Stimulated activated CD4-positive, alpha-beta T cell treated with anti-CD3 and anti-CD28 coated beads, Interleukin-2, amount 100 ng/mL, for 4 hours (primary cell): Measurements from ENCODE around the gene VPS11.
"Not testable (repeated sequence)": the region's sequence is repeated elsewhere in the genome, so short reads cannot be mapped to it uniquely, and the experiment has no call there.

ENCODE experiments used
- DNase-seq: peaks from one replicate; pipeline ENCODE4 v3.0.0-alpha.2; 2020; ENCODE audit warnings: low read depth

VPS11 gene

DNA sequence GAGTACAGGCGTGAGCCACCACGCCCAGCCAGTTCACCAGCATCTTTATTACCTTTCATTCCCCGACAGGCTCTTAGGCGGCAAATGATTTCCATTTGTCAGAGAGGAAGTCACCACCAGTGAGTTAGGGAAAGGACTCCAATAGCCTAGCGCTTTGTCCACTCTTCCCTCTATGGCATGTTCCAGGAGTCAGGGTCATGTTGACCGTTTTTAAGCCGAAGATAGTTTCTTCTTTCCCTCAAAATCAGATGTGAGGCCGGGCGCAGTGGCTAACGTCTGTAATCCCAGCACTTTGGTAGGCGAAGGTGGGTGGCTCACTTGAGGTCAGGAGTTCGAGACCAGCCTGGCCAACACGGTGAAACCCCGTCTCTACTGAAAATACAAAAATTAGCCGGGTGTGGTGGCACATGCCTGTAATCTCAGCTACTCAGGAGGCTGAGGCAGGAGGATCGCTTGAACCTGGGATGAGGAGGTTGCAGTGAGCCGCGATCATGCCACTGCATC is 35.6 kb downstream of the VPS11 start:
- not testable (repeated sequence) for DNase-seq

GRCh38 chr11:119103793-119104192 is 36.2 kb downstream of the VPS11 start:
- DNase-seq: no peak

DNA sequence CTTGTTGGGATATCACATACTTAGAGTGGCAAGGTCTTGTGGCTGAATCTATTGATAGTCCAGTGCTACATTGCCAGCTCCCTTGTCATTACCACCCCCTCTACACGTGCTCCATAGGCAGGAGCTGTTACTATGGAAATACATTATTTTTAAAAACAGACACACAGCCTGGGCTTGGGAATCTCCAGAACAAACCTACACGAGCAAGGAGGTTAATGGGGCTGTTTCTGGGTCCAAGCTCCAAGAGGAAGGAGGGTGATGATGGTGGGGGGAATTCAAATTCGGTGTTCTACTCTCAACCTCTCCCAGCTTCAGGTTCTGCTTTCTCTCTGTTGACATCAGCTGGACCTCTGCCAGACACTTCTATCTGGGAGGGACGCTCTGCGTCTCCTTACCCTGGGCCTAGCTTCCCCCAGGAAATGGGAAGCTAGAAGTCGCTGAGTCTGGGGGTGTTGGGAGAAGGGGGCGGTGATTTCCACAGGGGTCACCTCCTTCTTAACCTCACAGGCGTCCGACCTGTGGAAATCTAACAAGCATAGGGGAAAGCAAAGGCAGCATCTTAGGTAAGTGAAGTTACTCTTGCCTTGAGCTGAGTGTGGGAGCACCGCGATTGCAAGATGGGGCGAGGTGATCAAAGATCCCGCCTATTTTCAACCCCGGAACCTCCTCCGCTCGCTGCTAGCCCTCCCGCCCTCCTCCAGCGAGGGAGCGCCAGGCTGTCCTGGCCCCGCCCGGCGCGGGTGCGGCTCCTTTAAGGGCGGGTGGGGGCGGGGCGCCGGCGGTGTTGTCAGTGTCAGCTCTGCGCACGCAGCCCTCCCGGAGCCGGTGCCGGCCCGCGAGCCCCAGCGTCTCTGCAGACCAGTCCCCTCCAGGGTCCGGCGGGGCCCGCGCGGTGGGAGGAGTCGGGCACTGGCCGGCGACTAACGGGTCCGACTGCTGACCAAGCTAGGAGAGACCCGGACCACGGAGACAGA is 39.2 kb downstream of the VPS11 start, which contains the start of gene C2CD2L:
TSS of gene C2CD2L (plus strand) at position 781 of the 974 bp plus-strand sequence. CDS start 398 bp downstream, outside the sequence.
- peak; percentile 88 for DNase-seq

DNA sequence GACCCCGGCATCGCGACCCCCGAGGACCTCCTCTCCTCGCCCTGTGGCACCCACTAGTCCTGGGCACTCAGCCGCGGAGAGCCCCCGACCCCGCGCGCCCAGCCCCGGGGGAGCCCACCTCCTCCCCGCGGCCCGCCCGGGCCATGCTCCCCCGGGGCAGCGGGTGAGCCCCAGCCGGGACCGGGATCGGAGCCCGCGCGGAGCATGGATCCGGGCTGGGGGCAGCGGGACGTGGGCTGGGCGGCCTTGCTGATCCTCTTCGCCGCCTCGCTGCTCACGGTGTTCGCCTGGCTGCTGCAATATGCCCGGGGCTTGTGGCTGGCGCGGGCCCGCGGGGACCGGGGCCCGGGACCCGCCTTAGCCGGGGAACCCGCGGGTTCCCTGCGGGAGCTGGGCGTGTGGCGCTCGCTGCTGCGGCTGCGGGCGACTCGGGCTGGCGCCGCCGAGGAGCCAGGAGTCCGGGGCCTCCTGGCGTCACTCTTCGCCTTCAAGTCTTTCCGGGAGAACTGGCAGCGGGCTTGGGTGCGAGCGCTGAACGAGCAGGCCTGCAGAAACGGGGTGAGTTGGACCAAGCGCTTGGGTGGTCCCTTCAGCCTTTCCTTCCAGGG is 40.0 kb downstream of the VPS11 start:
- no peak for DNase-seq

DNA sequence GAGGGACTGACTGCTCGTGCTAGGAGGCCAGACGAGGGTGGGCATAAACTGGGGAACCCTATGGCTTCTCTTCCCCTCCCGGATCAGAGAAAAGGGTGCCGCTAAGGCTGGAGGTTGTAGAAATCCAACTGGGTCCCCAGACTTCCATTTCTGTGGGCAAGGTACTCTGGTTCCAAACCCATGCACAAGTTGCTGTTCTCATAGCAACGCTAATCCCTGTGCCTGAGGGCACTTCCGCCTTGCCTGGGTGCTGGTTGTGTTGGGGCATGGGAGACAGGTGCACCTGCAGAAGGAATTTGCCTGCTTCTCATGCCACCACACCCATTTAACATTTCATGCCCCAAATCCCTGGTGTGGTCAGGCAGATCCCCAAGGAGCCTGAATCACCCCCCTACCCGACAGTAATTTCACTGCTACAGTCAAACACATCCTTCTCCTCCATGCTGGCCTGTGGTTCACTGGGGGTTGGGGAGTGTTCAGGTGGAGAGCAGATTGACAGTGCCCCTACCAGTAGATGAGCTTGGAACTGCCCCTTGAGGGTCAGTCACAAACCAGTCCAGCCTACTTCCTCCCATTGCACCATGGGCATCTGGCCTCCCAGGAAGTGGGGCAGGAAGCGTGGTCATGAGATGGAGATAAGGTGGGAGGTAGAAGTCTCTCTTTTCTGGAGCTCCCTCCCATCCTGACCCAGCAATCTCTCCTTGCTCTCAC is 40.7 kb downstream of the VPS11 start:
- no peak for DNase-seq

DNA sequence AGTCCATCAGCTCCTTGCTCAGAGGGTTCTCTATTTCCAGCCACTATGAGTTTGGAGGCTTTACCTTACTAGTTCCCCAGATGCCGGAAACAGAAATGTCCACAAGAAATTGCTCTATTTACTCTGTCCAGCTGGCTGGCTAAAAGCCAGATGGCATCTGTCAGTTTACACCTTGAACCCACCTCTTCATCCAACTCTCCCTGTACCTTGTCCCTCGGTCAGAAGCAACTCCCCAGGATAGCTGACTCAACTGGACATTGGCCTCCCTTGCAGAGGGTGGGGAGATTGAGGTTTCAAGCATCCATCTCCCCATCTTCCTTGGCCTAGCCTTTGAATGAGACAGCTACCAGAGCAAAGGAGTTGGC is 41.2 kb downstream of the VPS11 start:
- no peak for DNase-seq

DNA sequence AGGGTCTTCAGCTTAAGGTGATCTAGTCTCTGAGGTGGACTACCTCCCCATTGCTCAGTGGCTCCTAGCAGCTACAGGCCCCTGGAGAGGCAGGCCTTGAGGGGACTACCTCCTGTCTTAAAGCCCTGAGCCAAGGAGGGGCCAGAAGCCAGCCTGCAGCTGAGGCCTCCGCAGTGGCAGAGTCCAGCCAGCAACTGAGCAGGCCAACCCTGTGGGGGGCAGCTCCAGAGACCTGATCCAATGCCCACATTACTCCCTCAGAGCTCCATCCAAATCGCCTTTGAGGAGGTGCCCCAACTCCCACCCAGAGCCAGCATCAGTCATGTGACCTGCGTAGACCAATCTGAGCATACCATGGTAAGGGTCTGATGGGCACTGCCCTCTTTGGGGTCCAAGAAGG is 42.2 kb downstream of the VPS11 start:
- DNase-seq: no peak

- DNase-seq: no peak
Observed at GRCh38 chr11:119110439-119110838, 42.8 kb downstream of the VPS11 start.

DNA sequence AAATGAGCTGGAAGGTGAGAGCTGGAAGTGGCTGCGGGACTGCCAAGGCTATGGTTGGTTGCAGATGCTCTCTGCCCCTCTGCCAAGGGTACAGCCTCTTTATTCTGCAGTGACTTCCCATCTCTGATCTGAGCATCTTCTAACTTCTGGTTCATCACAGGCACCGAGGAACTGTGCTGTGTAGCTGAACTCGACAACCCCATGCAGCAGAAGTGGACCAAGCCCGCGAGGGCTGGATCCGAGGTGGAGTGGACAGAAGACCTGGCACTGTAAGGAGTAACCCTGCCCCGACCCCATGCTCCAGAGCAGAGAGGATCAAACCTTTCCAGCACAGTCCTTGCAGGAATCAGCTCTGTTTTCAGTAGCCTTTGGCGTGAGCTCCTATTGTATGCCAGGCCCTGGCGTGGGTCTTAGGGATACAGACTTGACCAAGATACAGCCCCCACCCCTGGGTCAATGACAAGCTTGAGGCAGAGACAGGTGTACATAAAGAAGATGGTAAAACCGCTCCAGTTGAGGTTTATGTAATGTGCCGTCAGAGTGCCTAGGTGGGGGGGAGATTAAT is 43.8 kb downstream of the VPS11 start:
- no peak for DNase-seq

- no peak for DNase-seq
Observed at GRCh38 chr11:119112314-119113020, 44.8 kb downstream of the VPS11 start.

DNA sequence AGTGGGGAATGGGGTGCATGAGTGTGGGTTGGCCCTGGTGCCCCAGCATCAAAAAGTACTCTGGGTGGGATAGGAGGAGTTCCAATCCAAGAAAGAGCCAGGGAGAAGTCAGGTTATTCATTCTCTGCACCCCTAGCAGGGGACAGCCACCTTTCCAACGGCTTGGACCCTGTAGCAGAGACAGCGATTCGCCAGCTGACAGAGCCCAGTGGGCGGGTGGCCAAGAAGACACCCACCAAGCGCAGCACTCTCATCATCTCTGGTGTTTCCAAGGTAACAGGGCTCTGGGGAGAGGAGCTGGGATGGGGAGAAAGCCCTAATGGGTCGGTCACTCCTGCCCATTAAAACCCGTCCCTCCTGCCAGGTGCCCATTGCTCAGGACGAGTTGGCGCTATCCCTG is 46.1 kb downstream of the VPS11 start:
- DNase-seq: no peak

- DNase-seq: no peak
Observed at GRCh38 chr11:119114351-119114750, 46.7 kb downstream of the VPS11 start.

DNA sequence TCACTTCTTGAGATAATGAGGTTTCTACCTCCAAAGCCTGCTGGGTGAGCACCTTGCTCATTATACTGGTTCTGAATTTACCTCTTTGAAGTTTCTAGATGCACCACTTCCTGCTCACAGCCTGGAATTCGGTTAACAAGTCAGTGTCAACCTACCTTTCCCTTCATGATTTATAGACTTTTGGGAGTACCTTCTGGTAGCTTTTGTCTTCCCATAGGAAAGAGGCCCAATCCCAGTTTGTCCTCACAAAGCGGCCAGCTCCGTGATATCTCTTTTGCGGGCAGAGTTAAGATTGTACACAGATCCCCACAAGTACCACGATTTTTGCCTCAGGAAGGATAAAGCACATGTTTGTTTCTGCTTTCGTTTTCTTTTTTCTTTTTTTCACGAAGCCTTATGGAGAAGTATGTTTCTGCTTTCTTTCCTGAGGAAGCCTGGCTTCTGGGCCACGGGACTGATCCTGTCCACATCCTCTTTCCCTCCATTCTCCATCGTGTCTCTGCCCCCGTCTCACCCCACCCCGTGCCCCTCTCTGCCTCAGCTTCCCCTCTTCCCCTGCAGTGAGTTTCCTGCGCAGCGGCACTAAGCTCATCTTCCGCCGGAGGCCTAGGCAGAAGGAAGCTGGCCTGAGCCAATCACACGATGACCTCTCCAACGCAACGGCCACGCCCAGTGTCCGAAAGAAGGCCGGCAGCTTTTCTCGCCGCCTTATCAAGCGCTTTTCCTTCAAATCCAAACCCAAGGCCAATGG is 48.0 kb downstream of the VPS11 start:
- no peak for DNase-seq

DNA sequence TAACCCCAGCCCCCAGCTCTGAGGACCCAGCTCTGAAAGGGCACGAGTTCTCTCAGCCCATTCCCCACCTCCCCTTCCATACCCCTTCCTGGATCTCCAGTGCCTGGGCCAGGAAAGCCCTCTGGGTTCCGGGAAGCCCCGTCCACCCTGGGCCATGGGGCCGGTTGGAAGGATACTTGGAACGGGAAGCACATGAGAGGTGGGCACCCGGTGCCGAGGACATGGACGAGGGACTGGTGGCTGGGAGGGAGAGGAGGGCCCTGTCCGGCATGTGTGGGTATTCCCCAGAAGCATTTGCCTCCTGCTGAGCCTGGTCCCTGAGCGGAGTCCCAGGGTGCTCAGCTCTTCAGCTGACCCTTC is 48.6 kb downstream of the VPS11 start:
- no peak for DNase-seq

GRCh38 chr11:119116601-119117000 is 49.0 kb downstream of the VPS11 start:
- no peak for DNase-seq

DNA sequence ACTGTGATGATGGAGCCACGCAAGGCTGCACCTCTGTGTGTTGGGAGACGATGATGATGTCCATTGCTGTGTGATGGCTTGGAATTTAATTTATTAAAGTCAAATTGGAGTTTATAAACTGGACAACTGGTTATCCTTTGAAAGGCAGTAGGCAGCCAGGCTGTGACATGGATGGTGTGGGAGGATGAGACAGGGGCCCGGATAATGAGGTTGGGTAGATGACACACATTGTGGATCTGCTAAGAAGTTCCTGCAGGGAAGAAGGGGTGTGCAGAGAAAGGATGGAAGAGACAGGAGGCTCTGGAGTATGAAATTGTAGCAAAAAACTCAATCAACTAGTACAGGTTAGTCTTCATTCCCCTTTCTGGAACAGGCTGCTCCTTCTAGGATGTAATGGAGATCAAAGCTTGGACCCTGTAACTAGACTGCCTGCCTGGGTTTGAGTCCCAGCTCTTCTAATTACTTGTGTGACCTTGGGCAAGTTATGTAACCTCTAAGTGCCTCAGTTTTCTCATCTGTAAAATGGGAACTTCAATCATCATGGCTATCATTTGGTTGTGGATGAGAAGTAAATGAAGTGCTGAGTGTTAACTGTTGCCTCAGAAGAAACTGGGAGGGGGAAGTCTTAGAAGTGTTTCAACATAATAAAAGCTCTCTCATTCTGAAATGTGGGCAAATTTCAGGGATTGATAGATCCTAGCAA is 49.5 kb downstream of the VPS11 start:
- no peak for DNase-seq

DNA sequence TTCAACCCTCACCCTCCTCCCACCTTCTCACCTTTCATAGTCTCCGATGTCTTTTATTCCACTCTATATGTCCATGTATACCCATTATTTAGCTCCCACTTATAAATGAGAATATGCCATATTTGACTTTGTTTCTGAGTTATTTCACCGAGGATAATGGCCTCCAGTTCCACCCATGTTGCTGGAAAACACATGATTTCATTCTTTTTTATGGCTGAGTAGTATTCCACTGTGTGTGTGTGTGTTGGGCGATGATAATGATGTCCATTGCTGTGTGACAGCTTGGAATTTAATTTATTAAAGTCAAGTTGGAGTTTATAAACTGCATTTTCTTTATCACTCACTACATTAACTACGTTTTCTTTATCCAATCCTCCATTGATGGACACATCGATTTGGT is 50.6 kb downstream of the VPS11 start:
- DNase-seq: no peak

DNA sequence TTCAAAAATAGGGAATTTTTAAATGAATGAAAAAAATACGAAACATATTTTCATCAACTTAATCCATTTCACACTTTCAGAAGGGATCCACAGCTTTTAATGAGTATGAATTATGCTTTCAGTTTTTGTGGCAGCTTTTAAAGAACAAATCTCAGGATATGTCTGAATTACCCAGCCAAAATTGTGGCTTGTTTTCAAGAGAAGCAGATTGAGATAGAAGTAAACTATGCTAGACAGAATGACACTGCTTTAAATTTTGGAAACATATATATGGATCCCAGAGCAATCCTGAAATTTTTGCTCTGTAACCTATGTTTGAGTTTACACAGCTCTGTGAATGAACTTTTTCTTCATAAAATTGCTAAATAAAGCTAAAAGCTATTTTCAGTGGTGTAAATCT is 51.3 kb downstream of the VPS11 start:
- DNase-seq: no peak

GRCh38 chr11:119120639-119121007 is 53.0 kb downstream of the VPS11 start:
- no peak for DNase-seq
